ENCODE measurements around the gene LKAAEAR1.

DNA sequence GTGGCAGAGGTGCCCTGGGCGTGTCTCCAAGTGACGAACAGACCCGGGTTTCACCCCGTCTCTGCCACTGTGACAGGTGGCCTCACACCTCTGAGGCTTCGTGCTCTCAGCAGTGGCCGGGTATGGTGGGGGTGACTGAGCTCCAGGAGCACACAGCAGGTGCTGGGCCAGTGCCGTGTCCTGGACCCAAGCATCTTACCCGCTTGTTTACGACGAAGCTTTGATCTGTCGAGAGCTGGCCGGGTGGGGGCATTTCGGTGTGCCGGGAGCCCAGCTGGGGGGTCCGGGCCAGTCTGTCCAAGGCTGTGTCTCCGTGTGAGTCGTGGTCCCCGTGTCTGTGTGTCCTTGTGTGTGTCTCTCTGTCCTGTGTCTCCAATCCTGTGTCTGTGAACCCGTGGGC, 7.1 kb upstream of the LKAAEAR1 start:
- TF ChIP-seq, protein P1, sequence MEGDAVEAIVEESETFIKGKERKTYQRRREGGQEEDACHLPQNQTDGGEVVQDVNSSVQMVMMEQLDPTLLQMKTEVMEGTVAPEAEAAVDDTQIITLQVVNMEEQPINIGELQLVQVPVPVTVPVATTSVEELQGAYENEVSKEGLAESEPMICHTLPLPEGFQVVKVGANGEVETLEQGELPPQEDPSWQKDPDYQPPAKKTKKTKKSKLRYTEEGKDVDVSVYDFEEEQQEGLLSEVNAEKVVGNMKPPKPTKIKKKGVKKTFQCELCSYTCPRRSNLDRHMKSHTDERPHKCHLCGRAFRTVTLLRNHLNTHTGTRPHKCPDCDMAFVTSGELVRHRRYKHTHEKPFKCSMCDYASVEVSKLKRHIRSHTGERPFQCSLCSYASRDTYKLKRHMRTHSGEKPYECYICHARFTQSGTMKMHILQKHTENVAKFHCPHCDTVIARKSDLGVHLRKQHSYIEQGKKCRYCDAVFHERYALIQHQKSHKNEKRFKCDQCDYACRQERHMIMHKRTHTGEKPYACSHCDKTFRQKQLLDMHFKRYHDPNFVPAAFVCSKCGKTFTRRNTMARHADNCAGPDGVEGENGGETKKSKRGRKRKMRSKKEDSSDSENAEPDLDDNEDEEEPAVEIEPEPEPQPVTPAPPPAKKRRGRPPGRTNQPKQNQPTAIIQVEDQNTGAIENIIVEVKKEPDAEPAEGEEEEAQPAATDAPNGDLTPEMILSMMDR (IDR thresholded peaks at IDR 0.05), result no peak
- no peak for TF ChIP-seq POLR2A (IDR thresholded peaks at IDR 0.05)
